Activated CD4-positive, alpha-beta T cell treated with anti-CD3 and anti-CD28 coated beads for 4 hours (primary cell): ENCODE measurements around the gene AK2.
A peak's percentile ranks its signal among the peaks of the same experiment; 100 is the strongest.

Experiments used
- DNase-seq, 2 donors: peaks; one replicate each; pipeline ENCODE4 v3.0.0-alpha.2; 2020

AK2 gene

GRCh38 chr1:33021567-33022431 lies 14.9 kb downstream of the AK2 start:
- DNase-seq = no peak

GRCh38 chr1:33018112-33018511 lies 18.6 kb downstream of the AK2 start:
- no peak for DNase-seq

- DNase-seq = no peak
Observed at GRCh38 chr1:33017175-33017574, 19.5 kb downstream of the AK2 start.

GRCh38 chr1:33015216-33015615 lies 21.5 kb downstream of the AK2 start:
- no peak for DNase-seq

- DNase-seq = no peak
Observed at GRCh38 chr1:33014464-33015163, 22.1 kb downstream of the AK2 start.

- DNase-seq = no peak
Observed at GRCh38 chr1:33013791-33014190, 22.9 kb downstream of the AK2 start.

- no peak for DNase-seq
Observed at GRCh38 chr1:33012165-33012564, 24.5 kb downstream of the AK2 start.

- no peak for DNase-seq
Observed at GRCh38 chr1:33010932-33011731, 25.6 kb downstream of the AK2 start.

- no peak for DNase-seq
Observed at GRCh38 chr1:33009561-33009960, 27.1 kb downstream of the AK2 start.

GRCh38 chr1:33008051-33008914 lies 28.4 kb downstream of the AK2 start:
- no peak for DNase-seq

- peak in 1 of 2 donors; percentile 9 for DNase-seq
Observed at GRCh38 chr1:33007190-33008050, 29.3 kb downstream of the AK2 start.

GRCh38 chr1:33005838-33006421 lies 30.8 kb downstream of the AK2 start:
- DNase-seq = no peak

GRCh38 chr1:33005117-33005837 lies 31.4 kb downstream of the AK2 start:
- no peak for DNase-seq

GRCh38 chr1:33004613-33005012 lies 32.1 kb downstream of the AK2 start:
- DNase-seq = no peak

GRCh38 chr1:33003657-33004056 lies 33.0 kb downstream of the AK2 start:
- DNase-seq = no peak

- no peak for DNase-seq
Observed at GRCh38 chr1:33002006-33002405, 34.7 kb downstream of the AK2 start.

GRCh38 chr1:33001282-33001681 lies 35.4 kb downstream of the AK2 start:
- no peak for DNase-seq

GRCh38 chr1:33000427-33001026 lies 36.2 kb downstream of the AK2 start:
- DNase-seq = no peak

GRCh38 chr1:32998997-32999396 lies 37.7 kb downstream of the AK2 start:
- DNase-seq = no peak

GRCh38 chr1:32998064-32998463 lies 38.6 kb downstream of the AK2 start:
- DNase-seq = no peak
